ENCODE measurements around the gene ZDHHC3.

Gene ZDHHC3

GRCh38 chr3:44890852-44891251, 85.1 kb downstream of the ZDHHC3 start:
- no peak for DNase-seq

- no peak for DNase-seq
These were observed 85.7 kb downstream of the ZDHHC3 start for GRCh38 chr3:44890258-44890657.

- DNase-seq: no peak
These were observed 88.9 kb downstream of the ZDHHC3 start for GRCh38 chr3:44887101-44887500.

GRCh38 chr3:44886561-44886960, 89.4 kb downstream of the ZDHHC3 start:
- DNase-seq: no peak

GRCh38 chr3:44885618-44886017, 90.4 kb downstream of the ZDHHC3 start:
- no peak for DNase-seq

GRCh38 chr3:44883999-44884431, 92.0 kb downstream of the ZDHHC3 start:
- DNase-seq: peak; percentile 62

- DNase-seq: no peak
These were observed 92.6 kb downstream of the ZDHHC3 start for GRCh38 chr3:44883213-44883955.

GRCh38 chr3:44880284-44880683, 95.7 kb downstream of the ZDHHC3 start:
- DNase-seq: no peak

- DNase-seq: no peak
These were observed 98.6 kb downstream of the ZDHHC3 start for GRCh38 chr3:44877333-44877732.

- no peak for DNase-seq
These were observed 100.4 kb downstream of the ZDHHC3 start for GRCh38 chr3:44875596-44875995.
